NCI-H2196 (cell line): ENCODE measurements around the gene MAST1.
"Not testable (repeated sequence)": the region's sequence is repeated elsewhere in the genome, so short reads cannot be mapped to it uniquely, and the experiment has no call there.

ENCODE experiments used
- DNase-seq: peaks from one replicate; lab custom pipeline; 2025; ENCODE audit not compliant: unreplicated experiment; lab: John Stamatoyannopoulos, UW

Gene MAST1

DNA sequence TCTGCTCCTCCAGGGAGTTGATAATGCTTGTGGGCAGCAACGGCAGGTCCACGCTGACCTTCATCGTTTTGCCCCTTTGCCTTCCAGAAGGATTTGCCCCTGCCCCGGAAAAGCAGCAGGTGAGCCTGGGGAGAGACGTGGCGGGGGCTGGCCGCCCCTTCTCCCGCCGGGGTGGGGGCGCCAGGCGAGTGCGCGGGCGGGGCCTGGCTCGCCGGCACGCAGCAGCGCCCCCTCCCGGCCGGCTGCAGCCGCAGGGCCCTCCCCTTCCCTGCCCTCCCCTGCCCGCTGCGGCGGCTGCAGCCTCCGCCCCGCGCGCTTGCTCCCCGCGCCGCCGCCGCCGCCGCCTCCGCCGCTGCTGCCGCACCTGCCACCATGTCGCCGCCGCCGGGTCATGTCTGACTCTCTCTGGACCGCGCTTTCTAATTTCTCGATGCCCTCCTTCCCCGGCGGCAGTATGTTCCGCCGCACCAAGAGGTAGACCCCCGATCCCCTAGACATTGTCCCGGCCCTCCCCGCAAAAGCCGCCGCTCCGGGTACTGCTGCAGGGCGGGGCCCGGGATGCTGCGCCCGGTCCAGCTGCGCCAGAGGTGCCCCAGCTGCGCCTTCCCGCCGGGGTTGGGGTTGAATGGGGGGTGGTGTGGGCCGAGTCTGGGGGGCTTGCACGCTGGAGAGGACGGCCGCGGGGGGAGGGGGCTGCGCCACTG lies at the start of gene MAST1:
Gene MAST1 (plus strand): TSS at position 334 of the 704 bp plus-strand sequence. CDS start 58 bp downstream, at position 392.
- DNase-seq: peak; percentile 82

DNA sequence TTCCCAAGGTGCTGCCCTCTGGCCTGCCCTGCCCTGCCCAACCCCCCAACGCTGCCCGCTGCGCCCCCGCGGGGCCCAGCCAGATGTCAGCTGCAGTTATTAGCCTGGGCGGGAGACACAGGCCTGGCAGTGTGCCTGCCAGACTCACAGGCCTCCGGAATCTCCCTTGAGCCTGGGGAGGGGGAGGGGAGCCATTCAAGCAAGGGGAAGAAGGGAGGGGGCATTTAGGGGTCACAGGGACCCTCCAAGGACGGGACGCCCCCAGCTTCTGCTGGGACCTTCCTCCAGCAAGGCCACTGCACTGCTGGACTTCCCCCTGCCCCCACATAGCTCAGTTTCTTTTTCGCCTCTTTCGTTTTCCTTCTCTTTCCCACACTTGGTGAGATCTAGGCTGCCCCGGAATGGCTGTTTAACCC lies 49.6 kb upstream of the MAST1 start:
- DNase-seq: peak; percentile 90

DNA sequence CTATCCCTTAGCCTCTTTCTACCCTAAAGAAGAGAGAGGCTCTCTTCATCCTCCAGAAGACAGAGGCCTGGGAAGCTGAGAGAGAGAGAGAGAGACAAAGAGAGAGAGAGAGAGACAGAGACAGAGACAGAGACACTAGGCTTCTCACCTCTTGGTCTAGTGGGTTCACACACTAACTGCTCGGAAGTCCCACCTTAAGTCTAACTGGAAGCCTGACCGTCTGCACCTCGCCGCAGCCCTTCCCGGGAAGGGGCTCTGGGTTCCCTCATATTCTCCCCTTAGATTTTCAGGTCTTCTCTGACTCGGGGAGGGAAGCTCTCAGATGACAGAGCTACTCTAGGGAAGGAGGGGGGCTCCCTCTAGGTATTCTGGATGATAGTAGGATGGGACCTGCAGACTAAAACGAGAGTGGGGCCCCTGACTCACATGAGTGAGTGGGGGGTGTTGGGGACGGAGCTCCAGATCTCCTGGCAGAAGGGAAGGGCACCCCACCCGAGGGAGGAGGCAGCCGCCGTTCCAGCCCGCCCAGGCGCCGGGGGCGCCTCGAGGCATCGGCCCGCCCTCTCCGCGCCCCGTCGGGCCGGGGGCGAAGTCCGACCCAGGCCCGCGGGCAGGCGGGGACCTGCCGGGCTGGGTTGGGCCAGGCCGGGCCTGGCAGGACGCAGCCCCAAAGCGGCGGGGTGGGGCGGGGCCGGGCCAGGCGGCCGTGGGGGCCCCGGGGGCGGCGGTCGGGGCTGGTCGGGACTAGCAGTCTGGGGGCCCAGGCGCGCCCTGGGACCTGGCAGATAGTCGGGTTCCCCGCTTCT lies 49.0 kb upstream of the MAST1 start:
- peak; percentile 61 for DNase-seq

DNA sequence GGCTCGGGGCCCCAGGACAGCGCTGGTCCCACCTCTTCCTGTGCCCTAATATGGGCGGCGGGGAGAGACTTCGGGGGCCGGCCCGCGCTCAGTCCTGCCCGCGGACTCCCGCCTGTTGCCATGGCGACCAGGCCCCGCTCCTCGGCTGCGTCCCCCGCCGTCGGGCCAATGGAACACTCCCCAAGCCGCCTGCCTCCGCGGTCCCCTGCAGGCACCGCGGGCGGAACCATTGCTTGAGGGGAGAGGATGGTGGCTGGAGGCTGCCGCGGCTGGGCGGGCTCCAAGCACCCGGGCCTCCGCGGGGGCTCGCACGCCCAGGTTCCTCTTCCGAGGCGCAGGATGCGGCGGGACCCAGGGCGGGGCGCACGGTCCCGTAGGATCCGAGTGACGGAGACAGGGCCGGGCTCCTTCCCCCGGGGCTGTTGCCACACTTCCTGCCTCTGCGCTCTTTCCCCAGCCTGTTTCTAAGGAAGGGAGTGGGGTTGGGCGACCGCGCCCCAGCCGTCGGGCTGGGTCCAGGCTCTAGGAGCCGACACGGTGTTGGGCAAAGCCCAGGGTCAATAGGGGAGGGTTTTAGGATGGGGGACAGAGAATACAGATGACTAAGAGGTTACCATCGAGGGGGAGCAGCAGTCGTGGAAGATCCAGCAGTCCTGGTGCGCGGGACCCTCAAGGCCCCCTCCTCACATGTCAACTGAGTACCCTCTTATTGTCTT lies 48.3 kb upstream of the MAST1 start:
- peak; percentile 98 for DNase-seq

DNA sequence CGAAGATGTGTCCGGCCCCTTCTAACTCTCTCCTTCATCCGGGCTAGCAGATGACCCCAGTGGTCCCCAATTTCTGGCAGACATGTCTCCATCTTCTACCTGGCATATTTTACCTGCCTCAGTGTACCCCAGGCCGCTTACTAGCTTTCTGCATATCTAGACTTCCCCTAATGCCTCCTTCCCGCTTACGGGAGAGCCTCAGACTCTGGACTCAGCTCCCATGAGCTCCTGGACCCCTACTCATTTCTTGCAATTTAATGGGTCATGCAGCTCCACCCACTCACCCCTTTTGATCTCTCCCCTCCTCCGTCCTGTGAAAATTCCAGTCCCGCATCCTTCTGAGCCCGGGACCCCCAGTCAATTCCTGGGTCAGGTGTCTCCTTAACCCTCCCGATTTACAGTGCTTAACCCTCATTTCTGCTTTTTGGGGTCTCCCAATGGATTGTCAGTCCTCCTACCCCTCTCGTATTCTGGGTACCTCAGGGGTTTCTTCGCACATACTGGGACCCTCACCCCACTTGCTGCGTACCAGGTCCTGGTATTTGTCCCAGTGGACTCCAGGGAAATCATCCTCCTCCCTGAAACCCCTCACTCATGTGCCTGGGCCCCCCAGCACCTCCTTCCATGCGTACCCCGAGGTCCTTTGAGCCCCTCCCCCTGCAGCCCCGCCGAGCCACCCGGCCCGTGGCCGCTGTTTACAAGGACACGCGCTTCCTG lies 47.5 kb upstream of the MAST1 start:
- DNase-seq: no peak

DNA sequence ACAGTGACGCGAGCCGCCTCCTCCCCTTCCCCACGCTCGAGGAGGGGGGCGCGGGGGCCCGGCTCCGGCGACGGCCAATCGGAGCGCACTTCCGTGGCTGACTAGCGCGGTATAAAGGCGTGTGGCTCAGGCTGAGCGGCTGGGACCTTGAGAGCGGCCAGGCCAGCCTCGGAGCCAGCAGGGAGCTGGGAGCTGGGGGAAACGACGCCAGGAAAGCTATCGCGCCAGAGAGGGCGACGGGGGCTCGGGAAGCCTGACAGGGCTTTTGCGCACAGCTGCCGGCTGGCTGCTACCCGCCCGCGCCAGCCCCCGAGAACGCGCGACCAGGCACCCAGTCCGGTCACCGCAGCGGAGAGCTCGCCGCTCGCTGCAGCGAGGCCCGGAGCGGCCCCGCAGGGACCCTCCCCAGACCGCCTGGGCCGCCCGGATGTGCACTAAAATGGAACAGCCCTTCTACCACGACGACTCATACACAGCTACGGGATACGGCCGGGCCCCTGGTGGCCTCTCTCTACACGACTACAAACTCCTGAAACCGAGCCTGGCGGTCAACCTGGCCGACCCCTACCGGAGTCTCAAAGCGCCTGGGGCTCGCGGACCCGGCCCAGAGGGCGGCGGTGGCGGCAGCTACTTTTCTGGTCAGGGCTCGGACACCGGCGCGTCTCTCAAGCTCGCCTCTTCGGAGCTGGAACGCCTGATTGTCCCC lies 46.8 kb upstream of the MAST1 start, which contains the start of gene JUNB:
Gene JUNB (plus strand): TSS at position 142 of the 706 bp plus-strand sequence. CDS start 286 bp downstream, at position 428.
- peak; percentile 96 for DNase-seq

DNA sequence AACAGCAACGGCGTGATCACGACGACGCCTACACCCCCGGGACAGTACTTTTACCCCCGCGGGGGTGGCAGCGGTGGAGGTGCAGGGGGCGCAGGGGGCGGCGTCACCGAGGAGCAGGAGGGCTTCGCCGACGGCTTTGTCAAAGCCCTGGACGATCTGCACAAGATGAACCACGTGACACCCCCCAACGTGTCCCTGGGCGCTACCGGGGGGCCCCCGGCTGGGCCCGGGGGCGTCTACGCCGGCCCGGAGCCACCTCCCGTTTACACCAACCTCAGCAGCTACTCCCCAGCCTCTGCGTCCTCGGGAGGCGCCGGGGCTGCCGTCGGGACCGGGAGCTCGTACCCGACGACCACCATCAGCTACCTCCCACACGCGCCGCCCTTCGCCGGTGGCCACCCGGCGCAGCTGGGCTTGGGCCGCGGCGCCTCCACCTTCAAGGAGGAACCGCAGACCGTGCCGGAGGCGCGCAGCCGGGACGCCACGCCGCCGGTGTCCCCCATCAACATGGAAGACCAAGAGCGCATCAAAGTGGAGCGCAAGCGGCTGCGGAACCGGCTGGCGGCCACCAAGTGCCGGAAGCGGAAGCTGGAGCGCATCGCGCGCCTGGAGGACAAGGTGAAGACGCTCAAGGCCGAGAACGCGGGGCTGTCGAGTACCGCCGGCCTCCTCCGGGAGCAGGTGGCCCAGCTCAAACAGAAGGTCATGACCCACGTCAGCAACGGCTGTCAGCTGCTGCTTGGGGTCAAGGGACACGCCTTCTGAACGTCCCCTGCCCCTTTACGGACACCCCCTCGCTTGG lies 46.1 kb upstream of the MAST1 start:
- DNase-seq: peak; percentile 74

DNA sequence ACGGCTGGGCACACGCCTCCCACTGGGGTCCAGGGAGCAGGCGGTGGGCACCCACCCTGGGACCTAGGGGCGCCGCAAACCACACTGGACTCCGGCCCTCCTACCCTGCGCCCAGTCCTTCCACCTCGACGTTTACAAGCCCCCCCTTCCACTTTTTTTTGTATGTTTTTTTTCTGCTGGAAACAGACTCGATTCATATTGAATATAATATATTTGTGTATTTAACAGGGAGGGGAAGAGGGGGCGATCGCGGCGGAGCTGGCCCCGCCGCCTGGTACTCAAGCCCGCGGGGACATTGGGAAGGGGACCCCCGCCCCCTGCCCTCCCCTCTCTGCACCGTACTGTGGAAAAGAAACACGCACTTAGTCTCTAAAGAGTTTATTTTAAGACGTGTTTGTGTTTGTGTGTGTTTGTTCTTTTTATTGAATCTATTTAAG lies 45.4 kb upstream of the MAST1 start:
- DNase-seq: no peak

DNA sequence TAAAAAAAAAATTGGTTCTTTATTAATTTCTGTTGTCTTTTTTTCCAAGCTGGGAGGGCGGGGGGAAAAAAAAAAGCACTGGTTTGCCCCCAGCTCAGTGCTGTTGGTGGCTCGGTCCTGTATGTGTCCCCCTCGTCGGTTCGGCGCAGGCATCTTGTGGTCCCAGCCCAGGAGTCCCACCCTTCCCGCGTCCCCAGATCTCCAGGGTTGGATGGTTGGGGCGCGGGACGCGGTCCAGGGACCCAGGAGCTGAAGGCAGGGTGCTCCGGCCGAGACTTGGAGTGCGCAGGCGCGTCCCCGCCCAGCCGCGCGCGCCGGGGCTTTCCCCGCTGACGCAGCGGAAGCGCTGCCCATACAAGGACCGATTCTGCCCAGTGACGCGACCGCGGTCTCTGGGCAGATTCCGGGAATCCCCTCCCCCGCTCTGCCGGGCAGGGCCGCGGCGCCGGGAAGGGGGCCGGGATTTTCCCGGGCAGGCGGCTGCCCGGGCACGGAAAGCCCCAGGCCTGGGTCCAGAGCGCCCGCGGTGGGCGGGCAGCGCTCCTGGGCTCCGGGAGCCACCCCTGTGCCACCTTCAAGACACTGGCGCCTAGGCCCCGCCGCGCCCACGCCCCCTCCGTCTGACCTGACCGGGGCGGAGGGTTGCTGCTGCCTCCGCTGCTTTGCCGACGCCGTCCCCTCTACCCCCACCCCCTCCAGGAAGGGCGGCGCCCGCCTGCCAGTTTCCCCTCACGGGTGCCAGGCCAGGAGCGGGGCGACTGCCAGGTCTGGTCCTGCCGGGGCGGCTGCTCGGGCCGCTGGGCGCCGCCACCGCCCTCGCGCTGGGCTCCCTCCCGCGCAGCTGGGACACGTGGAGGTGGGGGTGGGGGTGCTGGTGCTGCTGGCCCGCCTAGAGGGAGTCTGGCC lies 44.8 kb upstream of the MAST1 start:
- peak; percentile 97 for DNase-seq

DNA sequence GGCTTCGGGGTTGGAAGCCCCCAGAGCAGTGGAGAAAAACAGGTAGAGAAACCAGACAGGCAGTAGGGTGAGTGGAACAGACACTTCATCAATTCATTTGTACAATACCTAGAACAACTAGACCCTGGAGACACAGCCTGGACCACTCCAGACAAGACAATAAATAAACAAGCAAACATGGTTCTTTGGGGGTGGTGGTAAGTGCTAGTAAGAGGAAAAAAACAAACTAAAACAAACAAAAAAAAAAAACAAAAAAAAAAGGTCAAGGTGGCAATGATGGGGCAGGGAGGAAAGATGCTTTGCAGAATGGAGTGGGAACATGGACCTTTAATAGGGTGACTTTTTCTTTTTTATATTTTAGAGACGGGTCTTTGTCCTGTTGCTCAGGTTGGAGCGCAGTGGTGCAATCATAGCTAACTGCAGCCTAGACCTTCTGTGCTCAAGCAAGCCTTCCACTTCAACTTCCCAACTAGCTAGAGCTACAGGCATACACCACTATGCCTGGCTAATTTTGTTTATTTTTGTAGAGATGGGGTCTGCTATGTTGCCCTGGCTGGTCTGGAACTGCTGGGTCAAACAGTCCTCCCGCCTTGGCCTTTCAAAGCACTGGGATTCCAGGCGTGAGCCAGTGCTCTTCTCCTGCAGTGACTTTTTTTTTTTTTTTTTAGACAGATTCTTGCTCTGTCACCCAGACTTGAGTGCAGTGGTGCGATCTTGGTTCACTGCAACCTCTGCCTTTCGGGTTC lies 43.9 kb upstream of the MAST1 start:
- no peak for DNase-seq

DNA sequence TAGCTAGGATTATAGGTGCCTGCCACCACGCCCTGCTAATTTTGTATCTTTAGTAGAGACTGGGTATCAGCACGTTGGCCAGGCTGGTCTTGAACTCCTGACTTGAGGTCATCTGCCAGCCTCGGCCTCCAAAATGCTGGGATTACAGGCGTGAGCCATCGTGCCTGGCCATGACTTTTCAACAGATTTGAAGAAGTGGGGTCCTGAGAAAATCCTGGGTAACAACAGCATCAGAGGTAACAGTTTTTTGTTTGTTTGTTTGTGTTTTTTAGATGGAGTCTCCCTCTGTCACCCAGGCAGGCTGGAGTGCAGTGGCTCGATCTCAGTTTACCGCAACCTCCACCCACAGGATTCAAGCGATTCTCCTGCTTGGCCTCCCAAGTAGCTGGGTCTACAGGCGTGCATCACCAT lies 43.3 kb upstream of the MAST1 start:
- no peak for DNase-seq

DNA sequence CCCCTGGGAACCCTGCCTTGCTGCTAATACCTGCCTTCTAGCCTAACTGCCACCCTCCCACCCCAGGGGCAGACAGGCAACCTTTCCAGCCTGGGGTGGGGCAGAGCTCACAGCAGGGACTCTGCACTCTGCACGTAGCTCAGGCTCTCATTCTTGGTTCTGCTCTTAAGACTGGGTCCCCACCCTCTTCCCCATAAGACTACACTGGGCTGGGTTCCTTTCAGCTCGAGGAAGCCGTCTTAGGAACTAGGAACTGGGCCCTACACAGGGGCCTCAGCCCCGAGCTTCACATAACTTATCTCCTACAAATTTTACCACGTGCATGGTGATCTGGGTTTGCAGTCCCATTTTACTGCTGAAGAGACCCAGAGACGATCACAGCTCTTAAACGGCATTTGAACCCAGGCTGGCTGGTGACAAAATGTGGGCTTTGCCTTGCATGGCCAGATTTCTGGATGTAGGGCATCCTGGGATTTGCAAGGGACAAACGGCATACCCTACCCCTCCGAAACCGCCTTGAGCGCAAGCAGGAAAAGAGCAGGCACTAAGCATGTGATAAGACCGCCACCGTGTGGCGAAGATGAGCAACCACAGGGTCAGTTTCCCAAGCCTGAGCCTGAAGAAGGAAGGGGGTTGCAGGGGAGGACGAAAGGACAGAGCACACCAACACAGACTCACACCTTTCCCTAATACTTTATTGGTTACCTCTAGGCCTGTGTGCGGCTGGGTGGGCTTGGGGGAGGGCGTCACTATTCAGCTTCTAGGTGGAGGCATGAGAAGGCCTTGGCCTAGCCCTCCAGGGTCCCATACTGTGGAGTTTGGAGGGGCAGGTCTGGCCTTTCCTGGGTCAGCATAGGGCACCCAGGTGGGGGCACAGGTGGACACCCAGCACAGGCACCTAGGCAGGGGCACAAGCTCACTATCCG lies 41.9 kb upstream of the MAST1 start:
- peak; percentile 88 for DNase-seq

DNA sequence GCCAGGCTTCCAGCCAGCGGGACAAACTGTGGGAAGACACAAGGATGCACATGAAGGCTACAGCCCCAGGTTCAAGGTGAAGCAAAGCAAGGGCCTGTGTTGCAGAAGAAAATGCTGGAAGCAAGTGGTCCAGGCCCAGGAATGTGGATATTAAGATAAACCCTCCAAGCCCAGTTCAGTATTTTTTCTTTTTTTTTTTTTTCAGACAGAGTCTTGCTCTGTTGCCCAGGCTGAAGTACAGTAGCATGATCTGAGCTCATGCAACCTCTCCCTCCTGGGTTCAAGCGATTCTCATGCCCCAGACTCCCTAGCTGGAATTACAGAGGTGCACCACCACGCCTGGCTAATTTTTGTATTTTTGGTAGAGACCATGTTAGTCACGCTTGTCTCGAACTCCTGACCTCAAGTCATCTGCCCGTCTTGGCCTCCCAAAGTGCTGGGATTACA lies 41.2 kb upstream of the MAST1 start:
- DNase-seq: no peak

DNA sequence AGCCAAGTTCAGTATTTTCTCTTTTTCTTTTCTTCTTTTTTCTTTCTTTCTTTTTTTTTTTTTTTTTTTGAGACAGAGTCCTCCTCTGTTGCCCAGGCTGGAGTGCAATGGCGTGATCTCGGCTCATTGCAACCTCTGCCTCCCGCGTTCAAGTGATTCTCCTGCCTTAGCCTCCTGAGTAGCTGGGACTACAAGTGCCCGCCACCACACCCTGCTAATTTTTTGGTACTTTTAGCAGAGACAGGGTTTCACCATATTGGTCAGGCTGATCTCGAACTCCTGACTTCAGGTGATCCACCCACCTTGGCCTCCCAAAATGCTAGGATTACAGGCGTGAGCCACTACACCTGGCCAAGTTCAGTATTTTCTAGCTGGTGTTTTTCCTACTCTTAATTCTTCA lies 40.7 kb upstream of the MAST1 start:
- DNase-seq: not testable (repeated sequence)

DNA sequence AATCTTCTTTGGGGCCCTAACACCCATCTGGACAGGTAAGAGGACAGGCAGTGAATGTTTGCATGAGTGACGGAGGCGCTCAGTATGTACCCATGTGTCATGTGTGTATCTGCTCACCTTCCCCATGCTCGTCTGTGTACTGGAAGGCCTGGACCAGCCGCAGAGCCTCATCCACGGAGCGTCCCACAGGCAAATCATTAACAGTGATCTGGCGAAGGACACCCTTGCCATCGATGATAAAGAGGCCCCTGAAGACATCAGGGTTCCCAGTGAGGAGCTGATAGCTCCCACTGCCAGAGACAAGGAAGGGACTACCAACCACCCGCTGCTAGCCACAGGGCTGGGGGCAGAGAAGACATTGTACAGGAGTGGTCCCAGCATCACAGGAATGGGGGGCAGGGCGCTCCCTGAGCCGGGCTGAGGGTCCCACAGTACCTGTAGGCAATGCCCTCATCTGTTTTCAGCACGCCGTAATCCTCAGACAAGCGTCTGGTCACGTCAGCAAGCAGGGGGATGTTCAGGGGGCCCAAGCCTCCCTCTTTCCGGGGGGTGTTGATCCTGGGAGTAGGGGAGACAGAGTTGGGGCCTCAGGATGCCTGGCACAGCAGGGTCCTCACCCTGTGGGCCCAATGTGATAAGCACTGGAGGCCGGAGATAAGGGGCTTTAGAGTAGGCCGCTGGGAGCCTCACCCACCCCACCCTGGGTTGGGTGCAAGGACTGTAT lies 38.4 kb upstream of the MAST1 start:
- no peak for DNase-seq

DNA sequence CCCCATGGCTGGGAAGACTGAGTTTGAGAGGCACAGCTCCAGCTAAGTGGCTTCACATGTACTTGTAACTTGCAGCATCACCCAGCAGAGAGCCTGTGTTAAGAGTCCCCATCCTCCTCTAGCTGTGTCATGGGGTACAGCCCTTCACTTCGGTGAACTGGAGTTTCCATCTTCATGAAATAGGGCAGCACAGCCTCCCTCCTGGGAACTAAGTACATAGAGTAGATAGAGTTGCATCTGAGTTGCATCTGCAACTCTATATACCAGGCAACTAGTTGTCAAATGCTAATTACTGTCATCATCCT lies 37.9 kb upstream of the MAST1 start:
- DNase-seq: no peak
